ENCODE results near the gene GPBP1L1. TPM values are rescaled to one million over a fixed set of nuclear protein-coding genes. Genes with fewer than 3 reads are reported as not detected.
A peak's percentile ranks its signal among the peaks of the same experiment; 100 is the strongest.

Gene GPBP1L1
- total and polyA plus RNA-seq, 12 donors = 34.5 to 122 (median 79.1) TPM

- H3K36me3 ChIP-seq (replicated peaks in 1 of 2) = peaks cover 0 to 50% of the 10 kb centered on the region in 2 donors
- intact Hi-C loops (cut with DNase I) = no loop called here
- H3K4me3 ChIP-seq = no peak overlapping the region
- no peak overlapping the region for H3K27ac ChIP-seq
- H3K27me3 ChIP-seq = no peaks in the 10 kb centered on the region
- 74 to 90% (median 86%) methylated on average over 5 of the region's 5 CpGs for WGBS, 4 donors
- no peak for DNase-seq
- no peaks in the 10 kb centered on the region for H3K9me3 ChIP-seq (replicated peaks in 1 of 3)
- no peaks in the 10 kb centered on the region for H3K4me1 ChIP-seq (replicated peaks in 1 of 2)
- TF ChIP-seq POLR2A (IDR thresholded peaks at IDR 0.05) (no peak), CTCF (IDR thresholded peaks at IDR 0.05) (no peak)
These were observed 43.0 kb downstream of the GPBP1L1 start for GRCh38 chr1:45643321-45643720.

- 95 to 100% (median 98%) methylated on average over 1 of the region's 1 CpG for WGBS, 4 donors
- TF ChIP-seq POLR2A (IDR thresholded peaks at IDR 0.05) (no peak), CTCF (IDR thresholded peaks at IDR 0.05) (no peak)
- no peak overlapping the region for H3K4me3 ChIP-seq
- DNase-seq = no peak
- no peaks in the 10 kb centered on the region for H3K9me3 ChIP-seq (replicated peaks in 1 of 3)
- intact Hi-C loops (cut with DNase I) = no loop called here
- no peaks in the 10 kb centered on the region for H3K27me3 ChIP-seq
- H3K36me3 ChIP-seq (replicated peaks in 1 of 2) = peaks cover 0 to 58% of the 10 kb centered on the region in 2 donors
- H3K4me1 ChIP-seq (replicated peaks in 1 of 2) = peaks cover 0 to 8% of the 10 kb centered on the region in 2 donors
- no peak overlapping the region for H3K27ac ChIP-seq
These were observed 46.0 kb downstream of the GPBP1L1 start for GRCh38 chr1:45640293-45640692.

- 20 to 38% (median 32%) methylated on average over 1 of the region's 1 CpG for WGBS, 4 donors
- Histone ChIP-seq H3K27ac (peak overlapping the region in 2 of 5 donors; percentile 14 to 38), H3K9me3 (replicated peaks in 1 of 3) (no peaks in the 10 kb centered on the region), H3K36me3 (replicated peaks in 1 of 2) (peaks cover 0 to 71% of the 10 kb centered on the region in 2 donors), H3K27me3 (no peaks in the 10 kb centered on the region), H3K4me3 (no peak overlapping the region), H3K4me1 (replicated peaks in 1 of 2) (peaks cover 6 to 16% of the 10 kb centered on the region in 2 donors)
- TF ChIP-seq CTCF (IDR thresholded peaks at IDR 0.05) (no peak), POLR2A (IDR thresholded peaks at IDR 0.05) (no peak)
- DNase-seq = no peak
- intact Hi-C loops (cut with DNase I) = loop anchor here in 1 of 2 donors (10.0 kb wide), 1 partner anchor 50 kb away; the partner anchor contains the start of genes GPBP1L1 and TMEM69
These were observed 51.1 kb downstream of the GPBP1L1 start for GRCh38 chr1:45635211-45635610.

- intact Hi-C loops (cut with DNase I) = loop anchor here in 1 of 2 donors (10.0 kb wide), 1 partner anchor 54 kb away; the partner anchor contains the start of genes GPBP1L1 and TMEM69
- WGBS, 4 donors = 79 to 87% (median 83%) methylated on average over 1 of the region's 1 CpG
- Histone ChIP-seq H3K36me3 (replicated peaks in 1 of 2) (peaks cover 0 to 79% of the 10 kb centered on the region in 2 donors), H3K4me1 (replicated peaks in 1 of 2) (peaks cover 14 to 18% of the 10 kb centered on the region in 2 donors), H3K4me3 (no peak overlapping the region), H3K9me3 (replicated peaks in 1 of 3) (no peaks in the 10 kb centered on the region), H3K27me3 (no peaks in the 10 kb centered on the region), H3K27ac (no peak overlapping the region)
- DNase-seq = no peak
- TF ChIP-seq POLR2A (IDR thresholded peaks at IDR 0.05) (no peak), CTCF (IDR thresholded peaks at IDR 0.05) (no peak)
These were observed 55.9 kb downstream of the GPBP1L1 start for GRCh38 chr1:45630429-45630828.
